Stimulated activated naive CD8-positive, alpha-beta T cell treated with anti-CD3 and anti-CD28 coated beads, Interleukin-15, amount 100 ng/mL, for 72 hours (primary cell): ENCODE data around the gene OR10H1.
A peak's percentile ranks its signal among the peaks of the same experiment; 100 is the strongest.
"Not testable (repeated sequence)": the region's sequence is repeated elsewhere in the genome, so short reads cannot be mapped to it uniquely, and the experiment has no call there.

ENCODE experiments used
- ATAC-seq: fragments of 150-1000 bp; cut with Tn5 transposase; 2 replicates; pipeline ENCODE4 v1.10.0; 2021; ENCODE audit warnings: mild to moderate bottlenecking, moderate library complexity
- DNase-seq, 2 donors: peaks; one replicate each; pipeline ENCODE4 v3.0.0; 2021 to 2022
- H3K27ac Mint-ChIP-seq, 2 donors: one replicate each; pipeline ENCODE4 v1.8.0; 2022; ENCODE audit warnings: mild to moderate bottlenecking in 2 of 2, mixed read lengths in 2 of 2, moderate library complexity in 2 of 2
- H3K27me3 Mint-ChIP-seq: one replicate; pipeline ENCODE4 v1.8.0; 2022; ENCODE audit warnings: mixed read lengths
- H3K4me1 Mint-ChIP-seq: one replicate; pipeline ENCODE4 v1.8.0; 2022; ENCODE audit warnings: mild to moderate bottlenecking, mixed read lengths
- H3K4me3 Mint-ChIP-seq, 2 donors: one replicate each; pipeline ENCODE4 v1.8.0; 2022; ENCODE audit warnings: mild to moderate bottlenecking in 2 of 2, mixed read lengths in 2 of 2, moderate library complexity in 1 of 2
- H3K9me3 Mint-ChIP-seq, 2 donors: one replicate each; pipeline ENCODE4 v1.8.0; 2022; ENCODE audit warnings: mixed read lengths in 2 of 2

OR10H1 gene, protein sequence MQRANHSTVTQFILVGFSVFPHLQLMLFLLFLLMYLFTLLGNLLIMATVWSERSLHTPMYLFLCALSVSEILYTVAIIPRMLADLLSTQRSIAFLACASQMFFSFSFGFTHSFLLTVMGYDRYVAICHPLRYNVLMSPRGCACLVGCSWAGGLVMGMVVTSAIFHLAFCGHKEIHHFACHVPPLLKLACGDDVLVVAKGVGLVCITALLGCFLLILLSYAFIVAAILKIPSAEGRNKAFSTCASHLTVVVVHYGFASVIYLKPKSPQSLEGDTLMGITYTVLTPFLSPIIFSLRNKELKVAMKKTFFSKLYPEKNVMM

GRCh38 chr19:15815306-15815705 is at the start of gene OR10H1:
OR10H1 (minus strand) TSS chr19:15815664; CDS start chr19:15808037, 7,627 bp downstream.
- DNase-seq (no peak), ATAC-seq (no peak)
- no peaks in the 10 kb centered on the region for H3K9me3 Mint-ChIP-seq
- peaks cover 8% of the 10 kb centered on the region for H3K27me3 Mint-ChIP-seq
- H3K4me3 Mint-ChIP-seq = no peak within 1 kb of the TSS
- H3K4me1 Mint-ChIP-seq = no peaks in the 10 kb centered on the region
- peak within 1 kb of the TSS in 1 of 2 donors; percentile 56 for H3K27ac Mint-ChIP-seq

DNA sequence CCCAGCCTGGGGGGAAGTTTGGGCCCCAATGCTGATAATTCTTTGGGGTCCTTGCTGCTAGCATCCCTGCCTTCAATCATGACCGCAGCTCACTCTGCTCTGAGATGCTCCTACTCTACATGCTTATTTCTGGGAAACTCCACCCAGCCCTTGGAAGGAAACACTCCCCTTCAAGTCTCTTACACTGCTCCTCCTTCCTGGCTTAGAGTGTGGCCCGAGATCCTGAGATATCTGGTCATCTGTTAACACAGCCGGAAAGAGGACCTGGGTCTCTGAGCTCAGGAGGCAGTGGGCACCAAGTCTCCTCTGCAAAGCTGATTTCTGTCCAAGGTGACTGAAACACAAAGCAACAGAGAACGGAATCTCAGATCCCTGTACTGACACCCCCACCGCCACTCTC is 49.4 kb upstream of the OR10H1 start:
- DNase-seq = no peak
- Mint-ChIP-seq H3K27ac (no peak overlapping the region), H3K4me1 (no peaks in the 10 kb centered on the region), H3K4me3 (no peak overlapping the region), H3K9me3 (no peaks in the 10 kb centered on the region), H3K27me3 (no peaks in the 10 kb centered on the region)
- no peak for ATAC-seq

- Mint-ChIP-seq H3K27me3 (no peaks in the 10 kb centered on the region), H3K4me1 (no peaks in the 10 kb centered on the region), H3K4me3 (no peak overlapping the region), H3K9me3 (no peaks in the 10 kb centered on the region), H3K27ac (no peak overlapping the region)
- DNase-seq = no peak
- ATAC-seq = no peak
These were observed 47.8 kb upstream of the OR10H1 start for GRCh38 chr19:15863272-15863671.

DNA sequence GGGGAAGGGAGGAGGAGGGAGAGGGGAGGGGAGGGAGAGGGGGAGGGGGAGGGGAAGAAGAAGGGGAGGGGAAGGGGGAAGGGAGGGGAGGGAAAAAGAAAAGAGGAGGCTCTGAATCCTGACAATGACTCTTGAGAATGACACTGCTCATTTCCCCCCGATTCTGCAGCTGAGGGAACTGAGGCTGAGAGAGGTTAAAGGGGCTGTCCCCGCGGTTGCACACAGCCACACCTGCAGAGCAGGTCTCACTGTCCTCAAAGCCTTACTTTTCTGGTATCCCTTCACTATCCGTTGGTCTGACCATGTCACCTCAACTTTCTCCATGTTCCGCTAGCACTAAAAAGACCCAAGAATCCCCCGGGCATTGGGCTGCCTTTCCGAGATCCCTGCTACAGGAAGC is 47.0 kb upstream of the OR10H1 start:
- H3K4me3 Mint-ChIP-seq = no peak overlapping the region
- no peaks in the 10 kb centered on the region for H3K27me3 Mint-ChIP-seq
- no peaks in the 10 kb centered on the region for H3K4me1 Mint-ChIP-seq
- ATAC-seq (no peak), DNase-seq (no peak)
- no peak overlapping the region for H3K27ac Mint-ChIP-seq
- no peaks in the 10 kb centered on the region for H3K9me3 Mint-ChIP-seq

DNA sequence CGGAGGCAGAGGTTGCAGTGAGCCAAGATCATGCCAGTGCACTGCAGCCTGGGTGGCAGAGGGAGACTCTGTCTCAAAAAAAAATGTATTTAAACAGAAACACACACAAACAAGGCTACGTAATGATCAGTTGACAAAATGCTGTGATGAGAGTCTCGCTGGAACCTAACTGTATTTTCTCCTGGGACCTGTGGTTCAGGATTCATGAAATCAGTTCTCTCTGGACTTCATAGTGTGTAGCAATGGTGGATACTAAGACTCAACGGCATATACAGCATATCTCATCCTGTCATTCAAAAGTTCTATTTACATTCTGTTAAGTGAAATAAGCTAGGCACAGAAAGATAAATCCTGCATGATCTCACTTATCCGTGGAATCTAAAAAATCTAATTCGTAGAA is 45.1 kb upstream of the OR10H1 start:
- Mint-ChIP-seq H3K27ac (no peak overlapping the region), H3K4me3 (no peak overlapping the region), H3K4me1 (no peaks in the 10 kb centered on the region)

DNA sequence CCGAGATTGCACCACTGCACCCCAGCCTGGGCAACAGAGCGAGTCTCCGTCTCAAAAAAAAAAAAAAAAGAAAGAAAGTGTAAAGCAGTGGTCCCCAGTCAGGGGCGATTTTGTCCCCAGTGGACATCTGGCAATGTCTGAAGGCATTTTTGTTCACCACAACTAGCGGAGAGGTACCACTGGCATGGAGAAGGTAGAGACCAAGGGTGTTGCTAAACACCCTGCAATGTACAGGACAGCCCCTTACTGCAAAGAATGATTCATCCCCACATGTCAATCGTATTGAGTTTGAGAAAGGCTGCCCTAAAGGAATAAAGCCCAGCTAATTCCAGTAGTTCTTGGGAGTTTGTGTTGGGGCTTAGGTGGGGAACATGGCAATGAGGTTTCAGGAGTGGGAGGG is 43.7 kb upstream of the OR10H1 start:
- no peak overlapping the region for H3K27ac Mint-ChIP-seq
- no peak for DNase-seq
- ATAC-seq = no peak
- H3K27me3 Mint-ChIP-seq = no peaks in the 10 kb centered on the region
- H3K4me1 Mint-ChIP-seq = no peaks in the 10 kb centered on the region
- no peak overlapping the region for H3K4me3 Mint-ChIP-seq
- H3K9me3 Mint-ChIP-seq = no peaks in the 10 kb centered on the region

More for the DNA sequence above, 45.1 kb upstream of the OR10H1 start:
- H3K9me3 Mint-ChIP-seq = no peaks in the 10 kb centered on the region
- no peak for ATAC-seq
- no peaks in the 10 kb centered on the region for H3K27me3 Mint-ChIP-seq
- DNase-seq = no peak

DNA sequence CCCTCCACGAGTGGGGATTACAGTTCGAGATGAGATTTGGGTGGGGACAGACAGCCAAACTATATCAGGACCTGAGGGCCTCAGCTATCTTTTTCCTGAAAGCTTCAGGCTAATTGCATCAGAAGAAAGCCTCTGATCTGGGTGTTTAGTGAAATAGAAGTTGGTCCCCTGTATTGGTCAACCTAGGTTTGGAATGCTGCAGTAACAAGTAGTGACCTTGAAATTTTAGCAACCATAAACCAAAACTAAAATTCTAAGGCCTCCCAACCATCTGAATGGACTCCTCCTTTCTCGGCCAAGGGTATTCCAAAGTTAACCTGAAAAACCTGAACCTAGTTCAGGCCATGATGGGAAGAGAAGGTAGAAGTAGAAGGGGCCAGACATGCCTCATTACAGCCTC is 34.9 kb upstream of the OR10H1 start:
- Mint-ChIP-seq H3K4me1 (no peaks in the 10 kb centered on the region), H3K9me3 (no peaks in the 10 kb centered on the region), H3K27ac (no peak overlapping the region), H3K27me3 (no peaks in the 10 kb centered on the region), H3K4me3 (no peak overlapping the region)
- DNase-seq (no peak), ATAC-seq (no peak)

DNA sequence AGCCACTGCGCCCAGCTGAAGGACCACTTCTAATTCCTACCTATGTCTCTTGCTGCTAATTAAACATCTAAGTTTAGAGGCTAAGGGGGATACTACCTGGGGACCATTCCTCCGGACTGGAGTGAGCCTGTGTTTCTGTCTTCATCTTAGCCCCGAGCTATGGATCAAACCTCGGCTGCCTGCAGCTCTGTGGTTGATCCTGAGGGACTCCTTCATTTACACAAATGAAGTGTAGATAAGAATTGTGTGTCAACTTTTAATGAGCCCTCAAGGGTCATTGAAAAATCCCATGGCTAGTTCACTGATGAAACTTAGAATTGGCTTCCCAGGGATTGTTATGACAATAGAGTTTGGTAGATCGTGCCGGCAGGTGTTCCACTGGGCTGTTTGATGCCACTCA is 31.5 kb upstream of the OR10H1 start:
- H3K4me3 Mint-ChIP-seq = no peak overlapping the region
- H3K27me3 Mint-ChIP-seq = no peaks in the 10 kb centered on the region
- peaks cover 23% of the 10 kb centered on the region for H3K4me1 Mint-ChIP-seq
- no peak overlapping the region for H3K27ac Mint-ChIP-seq
- DNase-seq (no peak), ATAC-seq (no peak)
- H3K9me3 Mint-ChIP-seq = no peaks in the 10 kb centered on the region

DNA sequence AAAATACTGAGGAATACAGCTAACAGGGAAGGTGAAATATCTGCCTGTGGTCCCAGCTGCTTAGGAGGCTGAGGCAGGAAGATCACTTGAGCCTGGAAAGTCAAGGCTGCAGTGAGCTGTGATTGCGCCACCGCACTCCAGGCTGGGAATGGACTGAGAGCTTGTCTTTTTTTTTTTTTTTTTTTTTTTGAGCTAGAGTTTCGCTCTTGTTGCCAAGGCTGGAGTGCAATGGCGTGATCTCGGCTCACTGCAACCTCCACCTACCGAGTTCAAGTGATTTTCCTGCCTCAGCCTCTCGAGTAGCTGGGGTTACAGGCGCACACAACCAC is 28.4 kb upstream of the OR10H1 start:
- H3K27me3 Mint-ChIP-seq, DNase-seq, H3K9me3 Mint-ChIP-seq, H3K4me3 Mint-ChIP-seq, H3K27ac Mint-ChIP-seq, ATAC-seq: not testable (repeated sequence)
- peaks cover 26% of the 10 kb centered on the region for H3K4me1 Mint-ChIP-seq

DNA sequence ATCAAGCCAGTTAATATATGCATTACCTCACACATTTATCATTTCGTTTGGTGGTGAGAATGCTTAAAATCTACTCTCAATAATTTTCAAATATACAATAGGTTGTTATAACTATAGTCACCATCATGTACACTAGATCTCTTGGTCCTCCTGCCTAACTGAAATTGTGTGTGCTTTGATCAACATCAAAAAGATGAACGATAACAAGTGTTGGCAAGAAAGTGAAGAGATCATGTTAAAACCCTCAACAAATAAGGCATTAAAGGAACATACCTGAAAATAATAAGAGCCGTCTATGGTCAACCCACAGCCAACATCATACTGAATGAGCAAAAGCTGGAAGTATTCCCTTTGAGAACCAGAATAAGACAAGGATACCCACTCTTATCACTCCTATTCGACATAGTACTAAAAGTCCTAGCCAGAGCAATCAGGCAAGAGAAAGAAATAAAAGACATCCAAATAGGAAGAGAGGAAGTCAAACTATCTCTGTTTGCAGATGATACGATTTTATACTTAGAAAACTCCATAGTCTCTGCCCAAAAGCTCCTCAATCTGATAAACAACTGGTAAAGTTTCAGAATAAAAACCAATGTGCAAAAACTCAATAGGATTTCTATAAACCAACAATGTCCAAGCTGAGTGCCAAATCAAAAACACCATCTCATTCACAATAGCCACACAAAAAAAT is 27.9 kb upstream of the OR10H1 start:
- no peaks in the 10 kb centered on the region for H3K27me3 Mint-ChIP-seq
- no peak overlapping the region for H3K27ac Mint-ChIP-seq
- DNase-seq (no peak), ATAC-seq (no peak)
- H3K4me1 Mint-ChIP-seq = peaks cover 31% of the 10 kb centered on the region
- H3K9me3 Mint-ChIP-seq = no peaks in the 10 kb centered on the region
- no peak overlapping the region for H3K4me3 Mint-ChIP-seq

DNA sequence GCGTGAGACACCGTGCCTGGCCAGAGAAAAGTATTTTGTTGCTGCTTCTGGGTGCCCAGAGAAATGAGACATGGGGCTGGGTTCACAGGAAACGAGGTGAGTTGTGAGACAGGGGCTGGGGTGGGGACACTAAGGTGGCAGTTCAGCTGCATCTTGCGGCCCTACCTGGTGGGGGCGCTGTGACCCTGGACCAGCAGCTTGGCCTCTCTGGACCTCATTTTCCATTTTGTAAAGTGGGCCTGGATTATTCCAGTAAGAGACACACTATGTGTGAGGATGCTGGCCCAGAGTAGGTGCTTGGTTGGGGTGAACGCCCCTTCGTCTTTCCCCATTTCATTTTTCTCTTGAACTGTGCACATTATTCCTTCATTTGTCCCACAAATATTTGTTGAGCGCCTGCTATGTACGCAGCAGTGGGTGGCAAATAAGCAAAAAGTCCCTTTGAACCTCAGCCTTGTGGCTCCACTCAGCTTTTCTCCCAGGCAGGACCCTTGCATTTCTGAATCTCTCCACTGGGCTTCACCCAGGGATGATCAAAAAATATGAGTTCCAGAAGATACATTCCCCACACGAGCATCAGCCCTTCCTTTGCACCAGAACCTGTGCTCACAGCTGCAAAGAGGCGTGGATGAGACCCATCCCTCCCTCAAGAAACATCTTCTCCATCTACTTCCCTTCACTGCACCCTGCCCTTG is 26.6 kb upstream of the OR10H1 start:
- H3K4me3 Mint-ChIP-seq = no peak overlapping the region
- no peak overlapping the region for H3K27ac Mint-ChIP-seq
- ATAC-seq (no peak), DNase-seq (peak in 1 of 2 donors; percentile 20)
- no peaks in the 10 kb centered on the region for H3K27me3 Mint-ChIP-seq
- H3K9me3 Mint-ChIP-seq = no peaks in the 10 kb centered on the region
- H3K4me1 Mint-ChIP-seq = peaks cover 40% of the 10 kb centered on the region

DNA sequence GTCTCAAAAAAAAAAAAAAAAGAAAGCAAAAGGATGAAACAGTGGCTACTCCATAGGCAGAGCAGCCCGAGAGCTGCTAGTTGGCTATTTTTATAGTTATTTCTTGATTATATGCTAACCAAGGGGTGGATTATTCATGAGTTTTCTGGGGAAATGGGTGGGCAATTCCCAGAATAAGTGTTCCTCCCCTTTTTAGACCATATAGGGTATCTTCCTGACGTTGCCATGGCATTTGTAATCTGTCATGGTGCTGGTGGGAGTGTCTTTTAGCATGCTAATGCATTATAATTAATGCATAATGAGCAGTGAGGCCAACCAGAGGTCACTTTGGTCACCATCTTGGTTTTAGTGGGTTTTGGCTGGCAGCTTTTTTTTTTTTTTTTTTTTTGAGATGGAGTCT is 25.4 kb upstream of the OR10H1 start:
- DNase-seq (no peak), ATAC-seq (no peak)
- Mint-ChIP-seq H3K27me3 (no peaks in the 10 kb centered on the region), H3K4me3 (no peak overlapping the region), H3K27ac (no peak overlapping the region), H3K9me3 (no peaks in the 10 kb centered on the region), H3K4me1 (peaks cover 43% of the 10 kb centered on the region)

DNA sequence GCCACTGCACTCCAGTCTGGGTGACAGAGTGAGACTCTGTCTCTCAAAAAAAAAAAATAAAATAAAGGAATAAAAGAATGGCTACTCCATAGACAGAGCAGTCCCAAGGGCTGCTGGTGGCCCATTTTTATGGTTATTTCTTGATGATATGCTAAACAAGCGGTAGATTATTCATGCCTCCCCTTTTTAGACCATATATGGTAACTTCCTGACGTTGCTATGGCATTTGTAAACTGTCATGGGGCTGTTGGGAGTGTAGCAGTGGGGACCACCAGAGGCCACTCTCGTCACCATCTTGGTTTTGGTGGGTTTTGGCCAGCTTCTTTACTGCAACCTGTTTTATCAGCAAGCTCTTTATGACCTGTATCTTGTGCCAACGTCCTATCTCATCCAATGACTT is 24.4 kb upstream of the OR10H1 start:
- H3K4me3 Mint-ChIP-seq, DNase-seq, H3K27ac Mint-ChIP-seq, H3K9me3 Mint-ChIP-seq, H3K27me3 Mint-ChIP-seq, ATAC-seq: not testable (repeated sequence)
- H3K4me1 Mint-ChIP-seq = peaks cover 43% of the 10 kb centered on the region

DNA sequence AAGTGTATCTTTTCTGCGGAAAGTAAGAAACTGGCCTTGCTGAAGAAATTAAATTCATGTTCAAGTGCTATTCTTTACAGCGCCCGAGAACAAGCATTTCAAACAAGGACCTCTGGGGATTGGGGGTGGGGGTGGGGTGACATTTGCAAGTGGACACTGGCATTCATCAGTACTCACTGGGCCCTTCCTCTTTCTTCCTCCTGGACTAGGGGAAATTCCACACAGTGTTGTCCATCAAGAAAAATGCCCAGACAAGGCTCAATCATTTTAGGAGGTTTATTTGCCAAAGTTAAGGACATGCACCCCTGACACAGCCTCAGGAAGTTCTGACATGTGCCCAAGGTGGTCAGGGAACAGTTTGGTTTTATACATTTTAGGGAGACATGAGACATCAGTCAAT is 22.9 kb upstream of the OR10H1 start:
- no peak overlapping the region for H3K27ac Mint-ChIP-seq
- peak overlapping the region in 1 of 2 donors; percentile 37 for H3K4me3 Mint-ChIP-seq
- ATAC-seq (no peak), DNase-seq (no peak)
- H3K27me3 Mint-ChIP-seq = no peaks in the 10 kb centered on the region
- H3K9me3 Mint-ChIP-seq = no peaks in the 10 kb centered on the region
- peaks cover 32% of the 10 kb centered on the region for H3K4me1 Mint-ChIP-seq

DNA sequence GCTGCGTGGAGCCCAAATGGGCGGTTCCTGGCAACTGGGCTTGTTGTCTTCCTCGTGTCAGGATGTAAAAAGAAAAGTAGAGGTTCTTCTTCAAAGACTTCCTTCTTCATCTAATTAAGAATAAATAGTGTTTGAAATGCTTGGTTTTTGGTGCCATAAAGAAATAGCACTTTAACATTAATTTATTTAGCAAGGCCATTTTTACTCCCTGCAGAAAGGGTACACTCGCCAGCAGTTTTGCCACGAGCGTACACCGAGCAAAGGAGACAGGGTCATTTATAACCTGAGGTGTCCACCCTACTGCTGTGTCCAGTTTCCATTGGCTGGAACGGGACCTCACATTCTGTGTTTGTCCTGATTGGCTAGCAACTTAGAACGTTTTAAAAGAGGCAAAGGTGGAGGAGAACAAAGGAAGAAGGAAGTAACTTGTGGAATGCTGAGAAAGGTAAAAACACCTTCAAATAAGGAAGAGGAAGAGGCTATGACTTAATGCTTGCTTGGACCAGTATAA is 21.8 kb upstream of the OR10H1 start:
- ATAC-seq (peak; percentile 8), DNase-seq (no peak)
- Mint-ChIP-seq H3K27me3 (no peaks in the 10 kb centered on the region), H3K4me1 (peaks cover 27% of the 10 kb centered on the region), H3K4me3 (peak overlapping the region; percentile 86 to 96), H3K9me3 (no peaks in the 10 kb centered on the region), H3K27ac (peak overlapping the region; percentile 95 to 99)
